ENCODE measurements around the gene RAB6B. TPM values are rescaled to one million over a fixed set of nuclear protein-coding genes. Genes with fewer than 3 reads are reported as not detected.

Gene RAB6B
- total and polyA plus RNA-seq, 4 experiments from 2014 or later: 0.34 to 1.8 (median 0.46) TPM

GRCh38 chr3:133805384-133805701 is 90.3 kb downstream of the RAB6B start:
- ChIA-PET POLR2A (ENCODE audit: partially characterized antibody) (no interaction called here), CTCF (ENCODE audit: partially characterized antibody) (no interaction called here)
- Mint-ChIP-seq H3K27me3 (peaks cover 0 to 5% of the 10 kb centered on the region in 2 donors), H3K4me1 (peaks cover 20 to 44% (median 28%) of the 10 kb centered on the region in 4 donors), H3K36me3 (peaks cover 17 to 35% of the 10 kb centered on the region in 2 donors), H3K9me3 (no peaks in the 10 kb centered on the region), H3K4me3 (peak overlapping the region; percentile 94 to 98 (median 98)), H3K27ac (peak overlapping the region; percentile 92 to 98 (median 95))
- Histone ChIP-seq H3K27ac (ENCODE audit: low read depth, low read length) (peak overlapping the region; percentile 65), H3K27me3 (ENCODE audit: insufficient read depth, low read length) (no peaks in the 10 kb centered on the region), H3K4me1 (ENCODE audit: insufficient read depth, low read length) (peaks cover 24% of the 10 kb centered on the region), H3K4me3 (ENCODE audit: low read length in 2 of 2) (peak overlapping the region; percentile 57 to 85), H3K36me3 (ENCODE audit: insufficient read depth, low read length) (peaks cover 8% of the 10 kb centered on the region), H3K9me3 (ENCODE audit: control insufficient read depth in 1 of 2, low read length in 2 of 2) (no peaks in the 10 kb centered on the region)
- intact Hi-C loops (cut with micrococcal nuclease): loop anchor here (1.0 to 10.0 kb wide), 9 partner anchors 14 to 1391 kb away; partner anchors contain the start of genes ANAPC13, CDV3, CEP63 and DNAJC13
- DNase-seq: no peak

- H3K4me3 ChIP-seq (ENCODE audit: low read length in 2 of 2): peak overlapping the region in 1 of 2 donors; percentile 85
- intact Hi-C loops (cut with micrococcal nuclease): loop anchor here (1.0 to 10.0 kb wide), 9 partner anchors 14 to 1390 kb away; partner anchors contain the start of genes ANAPC13, CDV3, CEP63 and DNAJC13
- ChIA-PET CTCF (ENCODE audit: partially characterized antibody) (interaction anchor here (1.1 kb wide), 1 partner anchor 13 kb away, joined by 7 read pairs; no protein-coding TSS in a partner anchor), POLR2A (ENCODE audit: partially characterized antibody) (no interaction called here)
- no peaks in the 10 kb centered on the region for H3K27me3 ChIP-seq (ENCODE audit: insufficient read depth, low read length)
- no peak for DNase-seq
- H3K36me3 ChIP-seq (ENCODE audit: insufficient read depth, low read length): peaks cover 3% of the 10 kb centered on the region
- peaks cover 0 to 8% of the 10 kb centered on the region in 2 donors for H3K27me3 Mint-ChIP-seq
- H3K4me1 ChIP-seq (ENCODE audit: insufficient read depth, low read length): peaks cover 23% of the 10 kb centered on the region
- peak overlapping the region; percentile 94 to 98 (median 98) for H3K4me3 Mint-ChIP-seq
- no peaks in the 10 kb centered on the region for H3K9me3 Mint-ChIP-seq
- peaks cover 17 to 31% of the 10 kb centered on the region in 2 donors for H3K36me3 Mint-ChIP-seq
- H3K27ac Mint-ChIP-seq: peak overlapping the region; percentile 92 to 98 (median 95)
- peaks cover 18 to 39% (median 25%) of the 10 kb centered on the region in 4 donors for H3K4me1 Mint-ChIP-seq
- H3K9me3 ChIP-seq (ENCODE audit: control insufficient read depth in 1 of 2, low read length in 2 of 2): no peaks in the 10 kb centered on the region
- peak overlapping the region; percentile 65 for H3K27ac ChIP-seq (ENCODE audit: low read depth, low read length)
These were observed 90.8 kb downstream of the RAB6B start for GRCh38 chr3:133804896-133805295.

- H3K9me3 ChIP-seq (ENCODE audit: control insufficient read depth in 1 of 2, low read length in 2 of 2): no peaks in the 10 kb centered on the region
- intact Hi-C loops (cut with micrococcal nuclease): loop anchor here (10.0 kb wide), 1 partner anchor 1389 kb away; the partner anchor contains the start of gene DNAJC13
- no peaks in the 10 kb centered on the region for H3K36me3 ChIP-seq (ENCODE audit: insufficient read depth, low read length)
- Mint-ChIP-seq H3K4me1 (peaks cover 14 to 32% (median 24%) of the 10 kb centered on the region in 4 donors), H3K4me3 (no peak overlapping the region), H3K9me3 (no peaks in the 10 kb centered on the region), H3K36me3 (peaks cover 17 to 23% of the 10 kb centered on the region in 2 donors), H3K27ac (peak overlapping the region in 1 of 7 donors; percentile 24), H3K27me3 (peaks cover 0 to 8% of the 10 kb centered on the region in 2 donors)
- DNase-seq: no peak
- no peak overlapping the region for H3K4me3 ChIP-seq (ENCODE audit: low read length in 2 of 2)
- H3K4me1 ChIP-seq (ENCODE audit: insufficient read depth, low read length): peaks cover 22% of the 10 kb centered on the region
- no peaks in the 10 kb centered on the region for H3K27me3 ChIP-seq (ENCODE audit: insufficient read depth, low read length)
- POLR2A ChIA-PET (ENCODE audit: partially characterized antibody): interaction anchor here (0.6 kb wide), 1 partner anchor 665 kb away, joined by 3 read pairs; no protein-coding TSS in a partner anchor
- CTCF ChIA-PET (ENCODE audit: partially characterized antibody): interaction anchor here (1.0 kb wide), 1 partner anchor 14 kb away, joined by 5 read pairs; no protein-coding TSS in a partner anchor
- H3K27ac ChIP-seq (ENCODE audit: low read depth, low read length): no peak overlapping the region
These were observed 92.2 kb downstream of the RAB6B start for GRCh38 chr3:133803469-133803868.

GRCh38 chr3:133799794-133800585 is 95.7 kb downstream of the RAB6B start:
- peaks cover under 1% of the 10 kb centered on the region for H3K4me1 ChIP-seq (ENCODE audit: insufficient read depth, low read length)
- CTCF ChIA-PET (ENCODE audit: partially characterized antibody): no interaction called here
- no peak overlapping the region for H3K4me3 ChIP-seq (ENCODE audit: low read length in 2 of 2)
- peaks cover 0 to 2% (median 0%) of the 10 kb centered on the region in 8 donors for H3K9me3 Mint-ChIP-seq
- no peaks in the 10 kb centered on the region for H3K36me3 Mint-ChIP-seq
- no peak overlapping the region for H3K27ac ChIP-seq (ENCODE audit: low read depth, low read length)
- no peaks in the 10 kb centered on the region for H3K36me3 ChIP-seq (ENCODE audit: insufficient read depth, low read length)
- POLR2A ChIA-PET (ENCODE audit: partially characterized antibody): no interaction called here
- no peak overlapping the region for H3K27ac Mint-ChIP-seq
- peaks cover under 1 to 1% (median under 1%) of the 10 kb centered on the region in 4 donors for H3K4me1 Mint-ChIP-seq
- H3K27me3 Mint-ChIP-seq: peaks cover 4 to 21% of the 10 kb centered on the region in 2 donors
- intact Hi-C loops (cut with micrococcal nuclease): loop anchor here (10.0 kb wide), 1 partner anchor 1385 kb away; the partner anchor contains the start of gene DNAJC13
- H3K9me3 ChIP-seq (ENCODE audit: control insufficient read depth in 1 of 2, low read length in 2 of 2): no peaks in the 10 kb centered on the region
- H3K4me3 Mint-ChIP-seq: no peak overlapping the region
- no peak for DNase-seq
- H3K27me3 ChIP-seq (ENCODE audit: insufficient read depth, low read length): peaks cover 5% of the 10 kb centered on the region

GRCh38 chr3:133797396-133798105 is 98.1 kb downstream of the RAB6B start:
- no peak for DNase-seq
- H3K27ac ChIP-seq (ENCODE audit: low read depth, low read length): no peak overlapping the region
- H3K4me3 Mint-ChIP-seq: no peak overlapping the region
- H3K4me1 ChIP-seq (ENCODE audit: insufficient read depth, low read length): no peaks in the 10 kb centered on the region
- no peak overlapping the region for H3K4me3 ChIP-seq (ENCODE audit: low read length in 2 of 2)
- peaks cover 5% of the 10 kb centered on the region for H3K27me3 ChIP-seq (ENCODE audit: insufficient read depth, low read length)
- ChIA-PET CTCF (ENCODE audit: partially characterized antibody) (no interaction called here), POLR2A (ENCODE audit: partially characterized antibody) (no interaction called here)
- H3K36me3 ChIP-seq (ENCODE audit: insufficient read depth, low read length): no peaks in the 10 kb centered on the region
- intact Hi-C loops (cut with micrococcal nuclease): no loop called here
- H3K27me3 Mint-ChIP-seq: peaks cover 4 to 24% of the 10 kb centered on the region in 2 donors
- H3K27ac Mint-ChIP-seq: no peak overlapping the region
- peaks cover 0 to 5% of the 10 kb centered on the region in 2 donors for H3K36me3 Mint-ChIP-seq
- peaks cover 0 to 9% (median 6%) of the 10 kb centered on the region in 8 donors for H3K9me3 Mint-ChIP-seq
- no peaks in the 10 kb centered on the region for H3K9me3 ChIP-seq (ENCODE audit: control insufficient read depth in 1 of 2, low read length in 2 of 2)
- H3K4me1 Mint-ChIP-seq: no peaks in the 10 kb centered on the region

GRCh38 chr3:133792171-133792763 is 103.4 kb downstream of the RAB6B start:
- Histone ChIP-seq H3K27me3 (ENCODE audit: insufficient read depth, low read length) (no peaks in the 10 kb centered on the region), H3K4me1 (ENCODE audit: insufficient read depth, low read length) (no peaks in the 10 kb centered on the region), H3K4me3 (ENCODE audit: low read length in 2 of 2) (no peak overlapping the region), H3K27ac (ENCODE audit: low read depth, low read length) (no peak overlapping the region), H3K36me3 (ENCODE audit: insufficient read depth, low read length) (no peaks in the 10 kb centered on the region), H3K9me3 (ENCODE audit: control insufficient read depth in 1 of 2, low read length in 2 of 2) (no peaks in the 10 kb centered on the region)
- H3K27ac Mint-ChIP-seq: no peak overlapping the region
- H3K36me3 Mint-ChIP-seq: peaks cover 0 to 5% of the 10 kb centered on the region in 2 donors
- ChIA-PET POLR2A (ENCODE audit: partially characterized antibody) (no interaction called here), CTCF (ENCODE audit: partially characterized antibody) (no interaction called here)
- H3K9me3 Mint-ChIP-seq: peaks cover 0 to 16% (median 12%) of the 10 kb centered on the region in 8 donors
- DNase-seq: no peak
- no peak overlapping the region for H3K4me3 Mint-ChIP-seq
- peaks cover 3 to 8% of the 10 kb centered on the region in 2 donors for H3K27me3 Mint-ChIP-seq
- H3K4me1 Mint-ChIP-seq: no peaks in the 10 kb centered on the region
- intact Hi-C loops (cut with micrococcal nuclease): no loop called here
